ENCODE measurements around the gene SETBP1.

Gene SETBP1

DNA sequence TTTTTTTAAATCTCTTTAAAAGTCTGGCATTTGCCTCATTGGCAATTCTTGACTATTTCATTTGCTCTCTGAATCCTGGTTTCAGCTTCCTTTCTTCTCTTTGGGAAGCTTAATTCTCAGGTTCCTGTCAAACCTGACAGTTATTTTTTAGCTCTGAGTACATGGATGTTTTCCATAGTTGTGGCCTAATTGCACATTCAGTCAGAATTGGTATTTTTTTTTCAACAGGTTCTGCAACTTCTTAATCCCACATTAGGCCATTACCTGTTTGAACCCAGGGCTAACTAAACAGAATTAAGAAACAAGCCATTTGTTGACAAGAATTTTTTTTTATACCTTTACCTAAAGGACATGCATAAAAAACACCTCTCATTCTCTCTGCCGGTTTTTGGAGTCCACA, 338.8 kb downstream of the SETBP1 start:
- TF ChIP-seq, protein P1, sequence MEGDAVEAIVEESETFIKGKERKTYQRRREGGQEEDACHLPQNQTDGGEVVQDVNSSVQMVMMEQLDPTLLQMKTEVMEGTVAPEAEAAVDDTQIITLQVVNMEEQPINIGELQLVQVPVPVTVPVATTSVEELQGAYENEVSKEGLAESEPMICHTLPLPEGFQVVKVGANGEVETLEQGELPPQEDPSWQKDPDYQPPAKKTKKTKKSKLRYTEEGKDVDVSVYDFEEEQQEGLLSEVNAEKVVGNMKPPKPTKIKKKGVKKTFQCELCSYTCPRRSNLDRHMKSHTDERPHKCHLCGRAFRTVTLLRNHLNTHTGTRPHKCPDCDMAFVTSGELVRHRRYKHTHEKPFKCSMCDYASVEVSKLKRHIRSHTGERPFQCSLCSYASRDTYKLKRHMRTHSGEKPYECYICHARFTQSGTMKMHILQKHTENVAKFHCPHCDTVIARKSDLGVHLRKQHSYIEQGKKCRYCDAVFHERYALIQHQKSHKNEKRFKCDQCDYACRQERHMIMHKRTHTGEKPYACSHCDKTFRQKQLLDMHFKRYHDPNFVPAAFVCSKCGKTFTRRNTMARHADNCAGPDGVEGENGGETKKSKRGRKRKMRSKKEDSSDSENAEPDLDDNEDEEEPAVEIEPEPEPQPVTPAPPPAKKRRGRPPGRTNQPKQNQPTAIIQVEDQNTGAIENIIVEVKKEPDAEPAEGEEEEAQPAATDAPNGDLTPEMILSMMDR (IDR thresholded peaks at IDR 0.05; ENCODE audit: control insufficient read depth, extremely low read depth, insufficient read depth), result no peak
- H3K4me3 ChIP-seq (ENCODE audit: low read depth, low read length), result no peak overlapping the region
- no peak for DNase-seq (ENCODE audit: low read depth)

DNA sequence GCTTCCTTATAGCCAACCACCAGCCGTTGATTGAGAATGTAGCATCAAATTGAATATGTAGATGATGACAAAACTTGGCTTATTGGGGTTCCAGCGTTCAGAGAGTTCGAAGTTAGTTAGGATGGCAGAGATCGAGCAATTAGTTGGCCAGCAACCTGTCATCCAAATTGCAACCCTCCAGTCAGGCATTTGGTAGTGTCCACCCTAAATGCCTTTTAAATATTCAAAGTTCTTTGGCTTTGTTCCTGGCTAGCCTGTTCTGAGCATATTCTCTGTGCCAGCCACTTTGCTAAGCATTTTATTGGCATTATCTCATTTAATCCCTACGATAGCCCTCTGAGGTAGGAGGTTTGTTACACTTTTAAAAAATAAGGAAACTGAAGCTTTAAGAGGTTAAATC, 342.8 kb downstream of the SETBP1 start:
- DNase-seq (ENCODE audit: low read depth), result no peak
- H3K4me3 ChIP-seq (ENCODE audit: low read depth, low read length), result no peak overlapping the region
- TF ChIP-seq, protein P1 (IDR thresholded peaks at IDR 0.05; ENCODE audit: control insufficient read depth, extremely low read depth, insufficient read depth), result no peak

DNA sequence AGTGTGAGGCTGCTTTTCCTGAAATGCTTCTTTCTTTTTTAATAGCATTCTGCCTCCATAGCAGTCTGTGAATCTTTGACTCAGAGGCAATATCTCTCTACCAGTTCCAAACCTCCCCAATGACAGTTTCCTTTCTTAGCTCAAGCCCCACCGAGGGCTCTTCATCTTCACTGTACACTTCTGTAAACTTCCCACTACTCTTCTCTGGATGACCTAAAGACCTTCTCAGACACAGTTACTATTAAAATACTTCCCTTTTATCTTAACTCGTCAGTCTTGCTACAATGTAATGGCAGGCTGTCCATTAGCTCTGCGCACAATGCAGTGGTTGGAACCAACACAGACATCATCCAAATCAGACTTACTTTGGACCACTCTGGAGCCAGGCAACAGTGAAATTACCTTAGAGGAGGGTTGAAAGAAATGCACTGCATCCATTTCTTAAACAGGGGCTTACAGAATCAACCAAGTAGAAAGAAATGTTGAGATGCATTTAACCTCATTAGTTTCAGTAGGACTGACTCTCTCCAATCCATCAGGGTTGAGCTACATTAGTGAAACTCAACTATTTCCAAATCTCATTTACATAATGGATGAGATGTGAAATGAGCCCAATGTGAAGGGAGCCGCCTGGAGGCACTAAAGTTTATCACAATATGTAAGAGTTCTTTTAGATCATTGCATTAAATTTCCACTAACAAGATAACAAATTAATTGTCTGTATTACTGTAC, 343.8 kb downstream of the SETBP1 start:
- no peak overlapping the region for H3K4me3 ChIP-seq (ENCODE audit: low read depth, low read length)
- TF ChIP-seq, protein P1 (IDR thresholded peaks at IDR 0.05; ENCODE audit: control insufficient read depth, extremely low read depth, insufficient read depth), result no peak
- no peak for DNase-seq (ENCODE audit: low read depth)

DNA sequence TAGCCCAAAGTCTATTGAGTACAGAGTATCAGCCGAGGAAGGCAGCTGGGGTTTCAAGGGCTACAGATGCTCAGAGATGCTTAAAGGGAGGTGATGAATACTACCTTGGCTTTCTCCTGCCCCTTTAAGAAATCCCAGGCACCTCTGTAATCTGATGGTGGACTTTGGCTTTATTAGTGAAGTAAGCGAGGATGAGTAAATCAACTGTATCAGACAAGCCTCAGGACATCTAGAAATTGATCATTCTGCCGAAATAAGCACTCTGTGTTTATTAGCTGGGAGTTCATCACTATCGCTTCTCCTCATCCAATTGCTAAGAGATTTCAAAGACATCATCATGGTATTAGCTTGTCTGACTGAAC, 344.4 kb downstream of the SETBP1 start:
- TF ChIP-seq, protein P1 (IDR thresholded peaks at IDR 0.05; ENCODE audit: control insufficient read depth, extremely low read depth, insufficient read depth), result no peak
- H3K4me3 ChIP-seq (ENCODE audit: low read depth, low read length), result no peak overlapping the region
- no peak for DNase-seq (ENCODE audit: low read depth)

DNA sequence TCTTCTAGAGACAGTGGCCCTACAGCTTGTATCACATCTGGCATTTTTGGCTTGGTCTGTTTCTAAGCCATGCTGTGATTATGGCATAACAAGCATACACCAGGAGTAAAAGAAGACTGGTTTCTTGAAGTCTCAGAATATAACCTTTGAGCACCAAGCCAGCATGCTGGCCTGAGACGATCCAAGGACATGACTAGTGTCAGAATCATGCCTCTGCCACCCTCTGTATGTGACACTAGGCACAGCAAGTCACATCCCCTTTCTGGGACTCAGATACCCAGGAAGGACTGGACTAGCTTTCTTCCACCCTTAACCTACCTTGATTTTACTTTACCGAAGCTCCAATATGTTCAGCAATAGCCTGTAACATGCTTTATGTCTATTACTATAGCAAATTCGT, 345.5 kb downstream of the SETBP1 start:
- DNase-seq (ENCODE audit: low read depth), result no peak
- TF ChIP-seq, protein P1 (IDR thresholded peaks at IDR 0.05; ENCODE audit: control insufficient read depth, extremely low read depth, insufficient read depth), result no peak
- no peak overlapping the region for H3K4me3 ChIP-seq (ENCODE audit: low read depth, low read length)

DNA sequence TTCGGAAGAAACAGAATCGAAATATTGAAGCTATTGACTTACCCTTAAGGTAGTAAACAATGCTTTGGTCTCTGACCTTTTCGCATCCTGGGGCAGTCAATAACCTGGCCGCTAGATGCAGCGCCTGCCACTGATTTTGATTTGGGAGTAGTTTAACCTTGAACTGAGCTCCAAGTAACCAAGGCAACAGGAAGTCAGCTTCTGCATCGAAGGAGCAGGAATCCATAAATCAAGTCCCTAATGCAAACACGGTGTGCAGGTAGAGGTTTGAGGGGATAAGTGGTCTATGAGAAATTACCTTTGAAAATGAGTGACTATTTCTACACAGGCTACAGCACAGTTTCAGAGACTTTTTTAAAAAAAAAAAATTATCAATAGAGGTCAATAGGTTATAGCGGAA, 353.5 kb downstream of the SETBP1 start:
- TF ChIP-seq, protein P1 (IDR thresholded peaks at IDR 0.05; ENCODE audit: control insufficient read depth, extremely low read depth, insufficient read depth), result no peak
- no peak overlapping the region for H3K4me3 ChIP-seq (ENCODE audit: low read depth, low read length)
- no peak for DNase-seq (ENCODE audit: low read depth)

DNA sequence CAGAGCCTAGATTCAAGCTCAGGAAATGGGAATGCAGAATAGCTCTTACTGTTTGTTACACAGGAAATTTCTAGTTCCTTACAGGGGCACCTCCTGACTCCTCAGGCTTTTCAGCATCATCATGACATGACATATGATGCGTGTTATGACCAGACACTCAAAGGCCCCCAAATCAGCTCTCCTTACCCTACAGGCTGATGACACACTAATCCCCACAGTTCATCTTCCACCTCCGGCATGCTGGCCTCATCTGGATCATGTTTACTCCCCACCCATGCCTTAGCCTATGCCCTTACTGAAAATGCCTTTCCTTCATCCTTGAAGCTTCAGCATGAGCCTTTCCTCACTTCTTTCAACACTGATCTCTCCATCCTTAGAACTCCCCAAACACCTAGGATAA, 356.9 kb downstream of the SETBP1 start:
- no peak overlapping the region for H3K4me3 ChIP-seq (ENCODE audit: low read depth, low read length)
- TF ChIP-seq, protein P1 (IDR thresholded peaks at IDR 0.05; ENCODE audit: control insufficient read depth, extremely low read depth, insufficient read depth), result no peak
- no peak for DNase-seq (ENCODE audit: low read depth)
